K562 (cell line): Measurements from ENCODE around the gene GLUL. TPM values are rescaled to one million over a fixed set of nuclear protein-coding genes. Genes with fewer than 3 reads are reported as not detected.
A peak's percentile ranks its signal among the peaks of the same experiment; 100 is the strongest.

Source experiments
- ARID3A ChIP-seq: IDR thresholded peaks from 2 replicates; pipeline ENCODE4 v1.6.1; 2012; ENCODE audit warnings: low read depth, low read length, improper control_type of control experiment, borderline replicate concordance
- CREB3 ChIP-seq: fragments of 450-650 bp; conservative IDR thresholded peaks from 2 replicates; pipeline ENCODE4 v1.6.1; 2016; ENCODE audit warnings: missing genetic modification characterization, low read depth, mild to moderate bottlenecking, missing compliant biosample characterization, moderate library complexity
- ESRRB ChIP-seq: fragments of 250-450 bp; sonication (Bioruptor Pico); IDR thresholded peaks from 2 replicates; pipeline ENCODE4 v1.5.0; 2020; ENCODE audit warnings: mild to moderate bottlenecking, moderate library complexity, borderline replicate concordance
- FOSL1 ChIP-seq: fragments of 200-800 bp; sonication (Bioruptor generic); conservative IDR thresholded peaks from 2 replicates; pipeline ENCODE4 v1.6.1; 2016; ENCODE audit warnings: missing genetic modification characterization, missing compliant biosample characterization
- HLTF ChIP-seq: fragments of 450-650 bp; IDR thresholded peaks from 2 replicates; pipeline ENCODE4 v1.6.1; 2016
- MEIS2 ChIP-seq: fragments of 450-650 bp; IDR thresholded peaks from 2 replicates; pipeline ENCODE4 v1.6.1; 2014; ENCODE audit warnings: mild to moderate bottlenecking; ENCODE audit not compliant: partially characterized antibody
- MTA1 ChIP-seq: fragments of 450-650 bp; IDR thresholded peaks from 2 replicates; pipeline ENCODE4 v1.6.1; 2017; ENCODE audit warnings: borderline replicate concordance
- NFE2 ChIP-seq: IDR thresholded peaks from 2 replicates; pipeline ENCODE4 v1.6.1; 2014; ENCODE audit warnings: antibody characterized with exemption, low read depth
- ZHX1 ChIP-seq: fragments of 150-350 bp; conservative IDR thresholded peaks from 2 replicates; pipeline ENCODE4 v1.6.1; 2014; ENCODE audit warnings: low read length
- ZNF407 ChIP-seq: fragments of 450-650 bp; IDR thresholded peaks from 2 replicates; pipeline ENCODE4 v1.6.1; 2016; ENCODE audit warnings: low read depth
- ZNF785 ChIP-seq: fragments of 250-450 bp; sonication (Bioruptor Pico); IDR thresholded peaks from 2 replicates; pipeline ENCODE4 v1.4.0; 2020; ENCODE audit warnings: mild to moderate bottlenecking
- polyA plus RNA-seq, 8 experiments: library from polyadenylated mRNA; depleted of rRNA in 4 of 8; stranded (reverse) in 5 of 8; unstranded in 3 of 8; fragments of >200 nt; fragmentation: Nextera tagmentation in 2 of 8; fragmentation: Illumina TruSeq in 1 of 8; extraction: Ambion mirVana in 2 of 8; extraction: Trizol in 1 of 8; gene quantifications; 2 replicates each; pipeline versions ENCODE4 v1.2.1 to v1.2.3, GENCODE V29; 2011 to 2014; ENCODE audit warnings: inconsistent platforms in 1 of 8, missing spikeins in 1 of 8
- total RNA-seq, 7 experiments: library from RNA; depleted of rRNA in 6 of 7; stranded (reverse); fragments of >200 nt in 6 of 7; fragmentation: Illumina TruSeq in 2 of 7; extraction: Trizol in 2 of 7; gene quantifications; 2 replicates each; pipeline versions ENCODE4 v1.2.1 to v1.2.3, GENCODE V29; 2011 to 2021; ENCODE audit warnings: low replicate concordance in 1 of 7

Gene GLUL
- total and polyA plus RNA-seq, 9 of the 15 experiments (the other 6 are each of a cell fraction or from before 2014, with no cell fraction given) = 1,088 to 4,222 (median 1,338) TPM

- TF ChIP-seq ZNF785 (CRISPR knock-in tag) (no peak), ZNF407 (no peak), NFE2 (0 out of 2 replicates have a peak, but pooled peaks have one; percentile 16), HLTF (0 out of 2 replicates have a peak, but pooled peaks have one; percentile 33), MTA1 (peak; percentile 87), MEIS2 (no peak), ESRRB (CRISPR knock-in tag) (no peak), ARID3A (0 out of 2 replicates have a peak, but pooled peaks have one; percentile 43), ZHX1 (no peak), FOSL1 (tag) (peak; percentile 55), CREB3 (tag) (peak; percentile 77; the same call in 1 of the 2 replicates)
Observed at GRCh38 chr1:182338806-182339370, 52.7 kb downstream of the GLUL start (continued).
